ENCODE results near the gene TMEM272.
A peak's percentile ranks its signal among the peaks of the same experiment; 100 is the strongest.

Gene TMEM272

DNA sequence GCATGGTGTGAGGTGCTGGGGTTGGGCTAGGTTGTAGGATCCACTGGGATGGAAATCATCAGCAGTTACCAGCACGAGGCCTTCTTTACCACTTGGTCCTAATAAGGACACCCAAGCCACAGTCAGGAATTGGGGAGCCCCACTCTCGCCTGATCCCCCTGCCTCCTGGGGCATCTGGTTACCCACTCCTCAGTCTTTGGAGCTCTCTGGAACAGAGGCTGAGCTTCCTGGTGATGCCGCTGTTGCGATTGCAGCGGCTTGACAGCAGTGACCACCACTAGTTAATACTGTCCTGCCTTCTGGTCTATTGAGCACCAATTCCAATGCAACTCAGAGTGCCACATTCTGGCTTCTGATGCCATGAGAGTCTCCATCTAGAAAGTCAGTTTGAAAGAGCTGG lies 13.5 kb downstream of the TMEM272 start:
- no peak for DNase-seq (ENCODE audit: low read depth)
- H3K4me3 ChIP-seq (ENCODE audit: low read depth, low read length) = no peak overlapping the region
- TF ChIP-seq, protein P1, sequence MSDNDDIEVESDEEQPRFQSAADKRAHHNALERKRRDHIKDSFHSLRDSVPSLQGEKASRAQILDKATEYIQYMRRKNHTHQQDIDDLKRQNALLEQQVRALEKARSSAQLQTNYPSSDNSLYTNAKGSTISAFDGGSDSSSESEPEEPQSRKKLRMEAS (IDR thresholded peaks at IDR 0.05; ENCODE audit: low read depth, low read length) = no peak
- TF ChIP-seq, protein P2, sequence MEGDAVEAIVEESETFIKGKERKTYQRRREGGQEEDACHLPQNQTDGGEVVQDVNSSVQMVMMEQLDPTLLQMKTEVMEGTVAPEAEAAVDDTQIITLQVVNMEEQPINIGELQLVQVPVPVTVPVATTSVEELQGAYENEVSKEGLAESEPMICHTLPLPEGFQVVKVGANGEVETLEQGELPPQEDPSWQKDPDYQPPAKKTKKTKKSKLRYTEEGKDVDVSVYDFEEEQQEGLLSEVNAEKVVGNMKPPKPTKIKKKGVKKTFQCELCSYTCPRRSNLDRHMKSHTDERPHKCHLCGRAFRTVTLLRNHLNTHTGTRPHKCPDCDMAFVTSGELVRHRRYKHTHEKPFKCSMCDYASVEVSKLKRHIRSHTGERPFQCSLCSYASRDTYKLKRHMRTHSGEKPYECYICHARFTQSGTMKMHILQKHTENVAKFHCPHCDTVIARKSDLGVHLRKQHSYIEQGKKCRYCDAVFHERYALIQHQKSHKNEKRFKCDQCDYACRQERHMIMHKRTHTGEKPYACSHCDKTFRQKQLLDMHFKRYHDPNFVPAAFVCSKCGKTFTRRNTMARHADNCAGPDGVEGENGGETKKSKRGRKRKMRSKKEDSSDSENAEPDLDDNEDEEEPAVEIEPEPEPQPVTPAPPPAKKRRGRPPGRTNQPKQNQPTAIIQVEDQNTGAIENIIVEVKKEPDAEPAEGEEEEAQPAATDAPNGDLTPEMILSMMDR (IDR thresholded peaks at IDR 0.05; ENCODE audit: low read depth, low read length) = no peak
- TF ChIP-seq POLR2A (IDR thresholded peaks at IDR 0.05; ENCODE audit: extremely low read depth, insufficient read length) (no peak), MYC (IDR thresholded peaks at IDR 0.05; ENCODE audit: low read depth, low read length) (no peak)

DNA sequence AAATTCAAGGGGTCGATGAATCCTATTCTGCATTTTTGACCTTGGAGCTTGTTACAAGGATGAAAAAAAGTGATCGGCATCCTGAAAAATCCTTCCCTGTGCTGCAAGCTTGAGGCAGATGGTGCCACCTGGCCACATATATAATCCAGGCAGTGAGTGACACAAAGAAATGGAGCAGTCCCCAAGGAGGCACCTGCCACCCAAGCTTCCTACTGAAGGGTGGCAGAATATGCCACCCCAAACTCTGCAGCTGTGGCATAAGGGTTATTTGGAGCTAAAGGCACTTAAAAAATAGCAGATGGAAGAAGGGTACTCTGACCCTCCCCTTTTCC lies 15.4 kb downstream of the TMEM272 start:
- H3K4me3 ChIP-seq (ENCODE audit: low read depth, low read length) = no peak overlapping the region
- TF ChIP-seq MYC (IDR thresholded peaks at IDR 0.05; ENCODE audit: low read depth, low read length) (no peak), POLR2A (IDR thresholded peaks at IDR 0.05; ENCODE audit: extremely low read depth, insufficient read length) (no peak)
- TF ChIP-seq, protein P2 (IDR thresholded peaks at IDR 0.05; ENCODE audit: low read depth, low read length) = no peak
- TF ChIP-seq, protein P1 (IDR thresholded peaks at IDR 0.05; ENCODE audit: low read depth, low read length) = no peak
- no peak for DNase-seq (ENCODE audit: low read depth)

DNA sequence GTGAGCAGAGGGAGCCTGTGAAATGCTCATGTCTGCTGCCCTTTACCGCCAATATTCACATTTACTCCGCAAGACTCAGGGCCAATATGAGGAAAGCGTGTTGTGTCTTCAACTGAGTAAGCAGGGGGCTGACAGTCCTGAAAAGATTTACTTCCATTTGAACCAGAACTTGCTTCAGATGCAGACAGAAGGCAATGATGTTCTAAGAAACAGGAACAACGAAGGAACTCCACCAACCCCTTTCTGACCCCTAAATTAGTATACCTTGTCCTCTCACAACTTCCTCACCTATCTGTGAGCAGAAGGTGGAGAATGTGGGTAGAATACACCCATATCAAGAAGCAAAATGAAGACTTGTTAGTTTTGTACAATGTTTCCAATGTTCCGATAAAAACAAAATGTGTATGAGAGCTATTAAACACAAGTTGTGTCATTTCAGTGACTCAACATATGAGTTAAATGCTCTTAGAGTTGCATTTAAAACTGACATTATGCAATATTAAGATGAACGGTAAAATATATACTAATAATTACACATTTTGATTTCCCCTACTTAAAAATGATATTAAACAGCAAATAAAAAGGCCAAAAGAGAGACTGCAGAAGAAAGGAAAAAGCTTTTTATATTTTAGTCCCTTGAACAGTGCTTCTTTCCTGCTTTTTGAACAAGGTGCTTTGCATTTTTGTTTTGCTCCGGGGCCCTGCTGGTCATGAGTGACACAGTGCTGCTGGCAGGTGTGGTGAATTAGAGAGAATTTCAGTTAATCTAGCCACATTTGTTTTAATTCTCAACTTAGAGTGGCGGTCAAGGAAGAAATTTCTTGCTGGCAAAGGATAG lies 16.0 kb downstream of the TMEM272 start:
- peak; percentile 41 for DNase-seq (ENCODE audit: low read depth)
- no peak overlapping the region for H3K4me3 ChIP-seq (ENCODE audit: low read depth, low read length)
- TF ChIP-seq POLR2A (IDR thresholded peaks at IDR 0.05; ENCODE audit: extremely low read depth, insufficient read length) (no peak), MYC (IDR thresholded peaks at IDR 0.05; ENCODE audit: low read depth, low read length) (no peak)
- TF ChIP-seq, protein P2 (IDR thresholded peaks at IDR 0.05; ENCODE audit: low read depth, low read length) = no peak
- TF ChIP-seq, protein P1 (IDR thresholded peaks at IDR 0.05; ENCODE audit: low read depth, low read length) = no peak

- H3K4me3 ChIP-seq (ENCODE audit: low read depth, low read length) = no peak overlapping the region
- no peak for TF ChIP-seq POLR2A (IDR thresholded peaks at IDR 0.05; ENCODE audit: extremely low read depth, insufficient read length)
- TF ChIP-seq, protein P2 (IDR thresholded peaks at IDR 0.05; ENCODE audit: low read depth, low read length) = no peak
- peak; percentile 92 for TF ChIP-seq MYC (IDR thresholded peaks at IDR 0.05; ENCODE audit: low read depth, low read length)
- TF ChIP-seq, protein P1 (IDR thresholded peaks at IDR 0.05; ENCODE audit: low read depth, low read length) = peak; percentile 88
- DNase-seq (ENCODE audit: low read depth) = peak; percentile 93
Measured at GRCh38 chr13:51827254-51827653, 17.7 kb downstream of the TMEM272 start.

GRCh38 chr13:51826606-51827005 lies 18.4 kb downstream of the TMEM272 start:
- no peak overlapping the region for H3K4me3 ChIP-seq (ENCODE audit: low read depth, low read length)
- no peak for TF ChIP-seq POLR2A (IDR thresholded peaks at IDR 0.05; ENCODE audit: extremely low read depth, insufficient read length)
- TF ChIP-seq MYC (IDR thresholded peaks at IDR 0.05; ENCODE audit: low read depth, low read length) = no peak
- TF ChIP-seq, protein P2 (IDR thresholded peaks at IDR 0.05; ENCODE audit: low read depth, low read length) = no peak
- TF ChIP-seq, protein P1 (IDR thresholded peaks at IDR 0.05; ENCODE audit: low read depth, low read length) = no peak
- peak; percentile 67 for DNase-seq (ENCODE audit: low read depth)

Measured in NB4 (cell line).